Measurements from ENCODE around the gene SLC27A1.

DNA sequence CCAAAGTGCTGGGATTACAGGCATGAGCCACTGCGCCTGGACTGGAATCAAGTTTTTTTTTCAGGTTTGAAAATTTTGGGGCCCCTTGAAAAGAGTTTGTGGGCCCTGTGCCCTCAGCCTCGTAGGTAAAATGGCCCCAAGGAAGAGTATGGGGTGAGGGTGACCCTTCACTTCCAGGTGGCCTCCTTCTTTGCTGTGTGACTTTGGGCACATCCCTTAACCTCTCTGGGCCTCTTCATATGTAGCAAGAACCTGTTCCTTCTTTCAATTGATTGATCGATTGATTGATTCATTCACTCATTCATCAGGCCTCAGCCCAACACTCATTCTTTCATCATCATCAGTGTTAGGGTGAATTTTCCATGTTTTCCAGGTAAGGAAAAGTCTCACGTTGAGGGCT is 18.5 kb upstream of the SLC27A1 start:
- no peak for TF ChIP-seq POLR2A (IDR thresholded peaks at IDR 0.05)
- TF ChIP-seq, protein P1, sequence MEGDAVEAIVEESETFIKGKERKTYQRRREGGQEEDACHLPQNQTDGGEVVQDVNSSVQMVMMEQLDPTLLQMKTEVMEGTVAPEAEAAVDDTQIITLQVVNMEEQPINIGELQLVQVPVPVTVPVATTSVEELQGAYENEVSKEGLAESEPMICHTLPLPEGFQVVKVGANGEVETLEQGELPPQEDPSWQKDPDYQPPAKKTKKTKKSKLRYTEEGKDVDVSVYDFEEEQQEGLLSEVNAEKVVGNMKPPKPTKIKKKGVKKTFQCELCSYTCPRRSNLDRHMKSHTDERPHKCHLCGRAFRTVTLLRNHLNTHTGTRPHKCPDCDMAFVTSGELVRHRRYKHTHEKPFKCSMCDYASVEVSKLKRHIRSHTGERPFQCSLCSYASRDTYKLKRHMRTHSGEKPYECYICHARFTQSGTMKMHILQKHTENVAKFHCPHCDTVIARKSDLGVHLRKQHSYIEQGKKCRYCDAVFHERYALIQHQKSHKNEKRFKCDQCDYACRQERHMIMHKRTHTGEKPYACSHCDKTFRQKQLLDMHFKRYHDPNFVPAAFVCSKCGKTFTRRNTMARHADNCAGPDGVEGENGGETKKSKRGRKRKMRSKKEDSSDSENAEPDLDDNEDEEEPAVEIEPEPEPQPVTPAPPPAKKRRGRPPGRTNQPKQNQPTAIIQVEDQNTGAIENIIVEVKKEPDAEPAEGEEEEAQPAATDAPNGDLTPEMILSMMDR (IDR thresholded peaks at IDR 0.05) = no peak
